ENCODE results near the gene ALDH3A1. TPM values are rescaled to one million over a fixed set of nuclear protein-coding genes. Genes with fewer than 3 reads are reported as not detected.

Gene ALDH3A1
- total RNA-seq, 2 donors from 2014 or later = 0.21 to 0.32 TPM

DNA sequence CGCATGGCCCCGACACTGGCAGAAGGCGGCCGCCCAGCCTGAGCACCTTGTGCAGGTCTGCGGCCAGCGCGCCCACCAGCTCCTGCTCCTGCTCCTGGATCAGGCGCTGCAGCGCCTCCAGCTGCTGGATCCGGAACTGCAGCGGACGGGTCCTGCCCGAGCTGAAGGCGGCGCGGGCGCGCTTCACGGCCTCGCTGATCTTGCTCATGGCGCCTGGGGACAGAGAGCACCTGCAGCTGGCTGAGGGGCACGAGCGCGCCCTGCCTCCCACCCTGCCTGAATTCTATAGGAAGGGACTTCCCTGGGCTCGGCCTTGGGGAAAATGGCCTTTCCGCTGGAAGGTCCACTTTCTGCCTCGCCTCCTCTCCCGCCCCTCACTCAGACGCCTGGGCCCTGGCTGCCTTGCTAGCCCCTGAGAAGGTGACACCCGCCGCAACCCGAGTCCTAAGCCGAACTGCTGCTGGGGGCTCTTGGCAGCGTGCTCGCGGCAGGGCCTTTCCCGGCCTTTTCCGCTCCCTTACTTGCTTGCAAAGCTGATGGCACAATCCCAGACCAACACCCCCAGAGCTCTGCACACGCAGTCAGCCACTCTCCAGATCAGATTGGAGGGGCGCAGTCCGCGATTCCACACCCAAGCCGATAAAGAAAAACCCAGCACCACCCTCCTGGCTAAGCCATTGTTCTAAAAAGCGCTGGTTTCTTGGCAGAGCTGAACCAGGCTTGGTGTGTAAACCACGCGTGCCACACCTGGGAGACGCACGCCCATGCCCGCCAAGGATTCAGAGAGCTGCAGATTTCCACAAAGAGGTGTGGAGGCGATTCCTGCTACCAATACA lies 3.0 kb downstream of the ALDH3A1 start:
- intact Hi-C loops (cut with DNase I) = no loop called here
- peak; percentile 89 to 92 for ATAC-seq
- peak; percentile 92 for DNase-seq

GRCh38 chr17:19744492-19744891 lies 3.6 kb downstream of the ALDH3A1 start:
- intact Hi-C loops (cut with DNase I) = no loop called here
- DNase-seq (peak; percentile 41), ATAC-seq (peak; percentile 46 to 50)

GRCh38 chr17:19743101-19744100 lies 4.7 kb downstream of the ALDH3A1 start:
- intact Hi-C loops (cut with DNase I) = no loop called here
- ATAC-seq (no peak), DNase-seq (no peak)

- no peak for DNase-seq
- no peak for ATAC-seq
- intact Hi-C loops (cut with DNase I) = no loop called here
Observed at GRCh38 chr17:19742495-19742894, 5.6 kb downstream of the ALDH3A1 start.

- intact Hi-C loops (cut with DNase I) = no loop called here
- no peak for DNase-seq
- ATAC-seq = no peak
Observed at GRCh38 chr17:19741832-19742457, 6.2 kb downstream of the ALDH3A1 start.

GRCh38 chr17:19740933-19741332 lies 7.2 kb downstream of the ALDH3A1 start:
- intact Hi-C loops (cut with DNase I) = no loop called here
- DNase-seq = no peak
- no peak for ATAC-seq

DNA sequence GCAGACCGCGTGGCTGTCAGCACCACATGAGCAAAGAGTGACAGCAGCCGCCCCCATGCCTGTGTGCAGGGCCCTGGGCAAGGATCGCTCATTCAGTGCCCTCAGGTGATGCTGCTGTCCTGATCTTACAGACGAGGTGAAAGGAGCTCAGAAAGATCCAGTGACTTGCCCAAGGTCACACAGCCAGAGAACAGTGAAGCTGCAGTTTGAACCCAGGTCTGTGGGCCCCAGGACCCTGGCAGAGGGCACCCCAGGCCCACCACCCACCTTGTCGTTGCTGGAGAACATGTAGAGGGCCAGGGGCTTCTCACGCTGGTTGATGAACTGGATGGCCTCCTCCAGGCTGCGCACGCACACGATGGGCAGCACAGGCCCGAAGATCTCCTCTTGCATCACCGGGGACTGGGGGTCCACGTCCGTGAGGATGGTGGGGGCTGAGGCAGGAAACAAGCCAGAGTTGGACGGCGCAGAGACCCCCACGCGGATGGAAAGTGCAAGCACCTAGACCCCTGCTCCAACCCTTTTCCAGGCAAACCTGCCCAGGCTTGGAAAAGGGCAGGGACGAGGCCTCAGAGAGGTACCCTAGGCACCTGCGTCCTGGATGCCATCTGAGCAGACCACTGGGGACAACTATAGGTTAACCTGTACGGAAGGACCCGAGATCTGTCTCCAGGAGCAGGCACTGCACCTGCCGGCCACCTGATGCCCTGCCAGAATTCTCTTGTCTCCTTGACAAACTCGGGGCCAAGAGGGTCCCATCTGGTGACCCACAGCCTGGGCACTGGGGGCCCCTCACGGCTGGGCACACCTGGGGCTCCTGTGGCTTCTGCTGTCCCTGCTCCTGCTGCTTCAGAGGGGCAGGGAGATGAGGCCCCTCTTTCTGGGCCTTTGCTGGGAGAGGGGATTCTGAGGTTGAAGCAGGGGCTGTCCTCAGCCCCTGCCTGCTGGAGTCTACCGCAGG lies 8.6 kb downstream of the ALDH3A1 start:
- no peak for ATAC-seq
- DNase-seq = no peak
- intact Hi-C loops (cut with DNase I) = no loop called here

DNA sequence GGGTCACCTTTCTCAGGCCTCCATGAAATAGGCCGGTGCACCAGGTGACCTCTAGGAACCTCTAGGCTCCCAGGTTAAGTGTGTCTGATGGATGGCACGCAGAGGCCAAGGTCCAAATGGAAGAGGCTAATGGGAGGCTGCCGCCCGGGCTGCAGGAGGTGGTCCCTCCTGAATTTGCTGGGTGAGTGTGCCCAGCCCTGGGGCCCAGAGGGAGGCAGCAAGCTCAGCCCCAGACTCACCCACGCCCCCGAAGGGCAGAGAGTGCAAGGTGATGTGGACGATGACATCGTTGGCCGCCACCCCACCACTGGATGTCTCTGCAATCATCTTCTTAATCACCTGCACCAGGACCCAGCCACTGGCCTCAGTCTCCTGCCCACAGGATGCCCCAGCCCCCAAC lies 9.3 kb downstream of the ALDH3A1 start:
- intact Hi-C loops (cut with DNase I) = no loop called here
- ATAC-seq (no peak), DNase-seq (no peak)

DNA sequence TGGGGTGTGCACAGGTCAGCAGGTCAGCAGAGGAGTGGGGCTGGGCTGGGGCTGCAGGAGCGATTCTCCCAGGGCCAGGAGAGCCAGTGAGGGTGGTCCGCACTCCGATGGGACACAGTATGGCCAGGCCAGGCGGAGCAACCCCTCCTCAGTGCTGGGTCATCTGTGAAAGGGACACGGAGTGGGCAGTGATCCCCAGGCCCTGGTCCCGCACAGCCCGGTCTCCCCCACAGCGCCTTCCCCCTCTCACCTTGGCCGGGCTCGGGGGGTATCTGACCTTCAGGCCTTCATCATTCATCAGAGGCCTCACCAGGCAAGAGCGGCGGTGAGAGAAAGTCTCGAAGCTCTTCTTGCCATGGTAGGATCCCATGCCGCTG lies 10.0 kb downstream of the ALDH3A1 start:
- intact Hi-C loops (cut with DNase I) = no loop called here
- ATAC-seq = no peak
- DNase-seq = no peak

DNA sequence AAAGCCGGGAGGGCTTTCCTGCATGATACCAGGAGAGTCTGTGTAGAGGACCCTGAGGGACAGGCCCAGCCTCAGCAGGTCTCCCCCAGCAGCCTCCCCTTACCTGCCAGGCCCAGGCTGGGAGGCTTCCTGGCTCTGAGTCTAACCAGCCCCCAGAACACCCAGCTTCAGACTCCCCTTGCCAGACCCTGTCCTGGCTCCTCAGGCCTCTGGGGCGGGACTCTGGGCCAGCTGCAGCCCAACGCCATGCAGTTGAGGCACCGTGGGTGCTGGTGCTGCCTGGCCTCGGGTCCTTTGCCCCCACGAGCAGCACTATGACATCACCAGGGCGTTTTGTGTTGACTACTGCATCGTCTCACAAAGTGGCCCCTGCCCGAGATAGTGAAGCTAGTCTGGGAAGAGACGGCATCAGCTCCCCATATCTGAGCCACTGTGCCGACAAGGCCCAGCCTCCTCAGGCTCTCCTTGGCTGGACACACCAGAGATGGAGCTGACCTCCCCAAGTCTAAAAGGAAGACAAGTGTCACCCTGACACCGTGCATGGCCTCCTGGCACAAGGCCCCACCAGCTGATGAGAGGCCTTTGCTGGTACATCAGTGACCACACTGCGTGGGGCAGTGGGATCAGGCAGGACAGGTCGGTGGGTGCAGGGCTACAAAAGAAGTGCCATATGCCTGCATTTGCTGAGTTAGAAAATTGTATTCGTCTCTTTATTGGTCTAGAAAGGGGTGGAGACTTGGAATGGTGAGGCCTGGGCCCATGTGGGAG lies 10.6 kb downstream of the ALDH3A1 start:
- no peak for ATAC-seq
- DNase-seq = no peak
- intact Hi-C loops (cut with DNase I) = no loop called here

GRCh38 chr17:19736071-19736470 lies 12.0 kb downstream of the ALDH3A1 start:
- DNase-seq (no peak), ATAC-seq (no peak)
- intact Hi-C loops (cut with DNase I) = no loop called here

- intact Hi-C loops (cut with DNase I) = no loop called here
- no peak for DNase-seq
- ATAC-seq = no peak
Observed at GRCh38 chr17:19733953-19734526, 14.1 kb downstream of the ALDH3A1 start.

DNA sequence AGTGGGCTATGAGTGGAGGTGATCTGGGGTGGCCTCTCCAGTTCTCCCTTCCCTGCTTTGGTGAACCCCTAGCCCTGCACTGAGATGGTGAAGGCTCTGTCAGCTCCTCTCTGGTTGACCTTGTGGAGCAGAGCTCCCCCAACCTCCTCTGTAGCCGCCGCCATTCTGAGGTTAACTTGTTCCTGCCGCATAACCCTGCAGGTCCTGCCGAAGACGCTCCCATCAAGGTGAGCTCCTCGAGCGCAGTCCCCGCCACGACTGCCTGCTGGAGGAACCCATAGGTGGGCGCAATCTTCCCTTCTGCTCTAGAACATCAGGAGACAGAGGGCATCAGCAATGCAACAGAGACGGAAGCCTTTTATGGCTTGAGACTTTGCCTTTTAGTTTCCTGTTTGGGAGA lies 16.5 kb downstream of the ALDH3A1 start:
- intact Hi-C loops (cut with DNase I) = no loop called here
- ATAC-seq = no peak
- DNase-seq = no peak

GRCh38 chr17:19730843-19731242 lies 17.3 kb downstream of the ALDH3A1 start:
- intact Hi-C loops (cut with DNase I) = no loop called here
- DNase-seq (no peak), ATAC-seq (no peak)

- no peak for ATAC-seq
- no peak for DNase-seq
- intact Hi-C loops (cut with DNase I) = no loop called here
Observed at GRCh38 chr17:19729900-19730299, 18.2 kb downstream of the ALDH3A1 start.

- intact Hi-C loops (cut with DNase I) = no loop called here
- DNase-seq = peak; percentile 87
Observed at GRCh38 chr17:19728084-19728495, 20.0 kb downstream of the ALDH3A1 start.

DNA sequence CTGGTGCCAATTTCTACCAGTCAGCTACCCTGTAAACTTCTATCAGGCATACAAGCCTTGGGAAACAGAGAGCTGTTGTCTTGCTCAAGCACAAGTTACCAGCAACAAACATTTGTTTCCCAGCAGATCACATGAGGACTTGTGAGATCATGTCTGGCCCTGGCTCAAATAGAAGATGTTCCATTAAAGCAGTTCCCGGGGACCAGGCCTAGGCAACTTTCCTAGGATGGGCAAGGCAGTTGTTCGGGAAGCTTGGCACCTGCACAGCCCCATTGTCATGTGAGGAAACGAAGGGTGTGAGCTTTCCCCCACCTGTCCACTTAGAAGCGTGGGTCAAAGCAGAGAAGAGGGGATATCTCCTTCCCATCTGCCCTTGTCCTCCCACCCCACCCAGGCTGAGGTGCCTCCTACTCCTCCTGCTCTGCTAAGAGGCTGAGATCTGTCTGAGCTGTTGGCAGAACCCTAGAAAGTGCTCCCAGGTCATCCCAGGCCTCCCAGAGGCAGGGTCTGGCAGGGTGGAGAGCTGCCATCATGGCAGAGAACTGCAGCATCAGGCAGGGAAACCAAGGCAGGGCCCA lies 20.5 kb downstream of the ALDH3A1 start:
- intact Hi-C loops (cut with DNase I) = no loop called here
- ATAC-seq = peak; percentile 73 to 78
- DNase-seq = peak; percentile 54

More at GRCh38 chr17:19728084-19728495, 20.0 kb downstream of the ALDH3A1 start:
- peak; percentile 63 to 86 for ATAC-seq
